Adipose tissue (tissue), 3 donors: ENCODE data around the gene PDGFC. TPM values are rescaled to one million over a fixed set of nuclear protein-coding genes. Genes with fewer than 3 reads are reported as not detected.

Source experiments
- H3K27ac ChIP-seq: one replicate; pipeline ENCODE4 v1.5.1; 2013; ENCODE audit warnings: low read depth, low read length
- WGBS, 3 donors: extraction: QIAGEN DNeasy Blood & Tissue Kit; methylation state at CpG; one replicate each; pipeline ENCODE4 v1.1.7; 2013; 5-methylcytosine and 5-hydroxymethylcytosine counted together
- polyA plus RNA-seq, 3 donors: library from polyadenylated mRNA; stranded (reverse); fragments of 200-250 nt; gene quantifications; one replicate each; pipeline ENCODE4 v1.2.3, GENCODE V29; 2013
- donor health status: healthy with polysubstance abuse.
- donor health status: Bipolar disorder and iron deficiency.
- donor health status: healthy.

The PDGFC gene
- polyA plus RNA-seq, 3 donors: 4.4 to 17.2 (median 6.5) TPM

- no peak overlapping the region for H3K27ac ChIP-seq
- 75 to 92% (median 80%) methylated on average over 4 of the region's 4 CpGs for WGBS, 3 donors
These were observed 192.6 kb downstream of the PDGFC start for GRCh38 chr4:156779042-156779441.

DNA sequence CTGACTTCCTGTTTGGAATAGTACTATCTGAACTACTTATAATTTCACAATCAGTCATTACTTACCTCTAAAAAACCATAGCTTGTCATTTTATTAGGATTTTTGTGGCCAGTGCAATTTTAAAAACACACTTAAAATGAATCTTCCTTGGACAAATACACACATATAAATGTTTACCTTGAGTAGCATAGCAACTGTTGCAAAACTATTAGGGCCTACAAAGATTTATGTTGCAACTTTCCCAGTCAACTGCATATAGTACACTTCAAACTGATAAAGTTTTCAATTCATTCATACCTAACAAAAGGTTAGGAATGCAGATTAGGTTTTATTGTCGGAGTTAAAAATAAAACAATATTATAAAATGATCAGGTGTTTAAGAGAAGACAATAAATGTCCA lies 193.0 kb downstream of the PDGFC start:
- no peak overlapping the region for H3K27ac ChIP-seq
- 70 to 80% (median 71%) methylated on average over 1 of the region's 1 CpG for WGBS, 3 donors

GRCh38 chr4:156778093-156778492 lies 193.5 kb downstream of the PDGFC start:
- WGBS, 3 donors: 53 to 92% (median 58%) methylated on average over 1 of the region's 1 CpG
- H3K27ac ChIP-seq: no peak overlapping the region

- 22 to 67% (median 26%) methylated on average over 1 of the region's 1 CpG for WGBS, 3 donors
- no peak overlapping the region for H3K27ac ChIP-seq
These were observed 195.8 kb downstream of the PDGFC start for GRCh38 chr4:156775813-156776212.

- no peak overlapping the region for H3K27ac ChIP-seq
- 63 to 65% (median 64%) methylated on average over 4 of the region's 4 CpGs for WGBS, 3 donors
These were observed 197.2 kb downstream of the PDGFC start for GRCh38 chr4:156774422-156774821.

GRCh38 chr4:156773648-156774357 lies 197.8 kb downstream of the PDGFC start:
- WGBS, 3 donors: 79 to 85% (median 83%) methylated on average over 4 of the region's 4 CpGs
- no peak overlapping the region for H3K27ac ChIP-seq

DNA sequence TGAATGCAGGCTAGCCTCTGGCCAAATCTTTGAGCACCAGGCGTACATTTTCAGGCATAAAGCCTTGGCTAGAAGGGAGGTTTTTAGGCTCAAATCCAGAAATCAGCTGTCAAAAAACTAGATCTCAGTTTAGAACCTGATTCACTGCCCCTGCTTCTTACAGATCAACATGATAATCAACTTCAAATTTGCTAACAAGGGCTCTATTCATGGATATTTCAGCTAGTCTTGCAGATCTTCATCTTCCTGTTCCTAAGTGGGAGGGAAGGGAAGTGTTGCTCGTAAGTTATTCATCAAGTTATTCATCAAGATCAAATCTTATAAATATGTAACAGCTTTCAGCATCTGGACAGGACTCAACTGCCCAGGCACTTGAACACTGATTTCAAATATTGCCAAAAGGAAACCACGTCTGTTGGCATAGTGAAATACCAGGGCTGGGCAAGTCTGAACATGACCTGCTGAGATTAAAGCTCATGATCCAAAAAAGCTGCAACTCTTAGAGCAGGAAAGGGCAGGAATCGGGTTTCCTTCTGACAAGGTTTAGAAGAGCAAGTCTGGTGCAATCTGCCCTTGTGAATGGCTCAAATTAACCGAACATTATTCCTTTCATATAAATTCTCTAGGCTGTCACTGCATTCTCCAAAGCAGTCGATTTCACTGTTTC lies 200.3 kb downstream of the PDGFC start:
- no peak overlapping the region for H3K27ac ChIP-seq
- 29 to 54% (median 34%) methylated on average over 6 of the region's 6 CpGs for WGBS, 3 donors

DNA sequence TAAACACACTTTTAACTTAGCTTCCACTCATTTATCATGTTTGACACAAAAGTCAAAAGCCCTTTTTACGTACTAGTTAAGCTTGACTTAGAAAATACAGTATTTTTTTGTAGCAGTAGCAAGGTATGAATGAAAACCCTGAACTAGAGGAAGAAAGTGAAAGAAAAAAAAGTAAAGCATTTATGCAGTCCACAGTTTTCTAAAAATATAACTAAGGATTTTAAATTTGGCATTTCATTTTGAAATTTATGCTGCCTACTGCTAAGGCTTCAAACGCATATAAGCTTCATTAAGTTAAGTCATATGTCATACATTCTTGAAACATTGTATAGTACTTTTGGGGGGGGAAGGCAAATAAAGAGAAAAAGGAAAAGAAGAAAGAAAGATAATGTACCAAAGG lies 201.5 kb downstream of the PDGFC start:
- no peak overlapping the region for H3K27ac ChIP-seq

GRCh38 chr4:156767911-156768415 lies 203.6 kb downstream of the PDGFC start:
- H3K27ac ChIP-seq: no peak overlapping the region
- 76 to 83% (median 81%) methylated on average over 5 of the region's 5 CpGs for WGBS, 3 donors

More for the DNA sequence above, 201.5 kb downstream of the PDGFC start:
- 80 to 90% (median 89%) methylated on average over 2 of the region's 2 CpGs for WGBS, 3 donors

DNA sequence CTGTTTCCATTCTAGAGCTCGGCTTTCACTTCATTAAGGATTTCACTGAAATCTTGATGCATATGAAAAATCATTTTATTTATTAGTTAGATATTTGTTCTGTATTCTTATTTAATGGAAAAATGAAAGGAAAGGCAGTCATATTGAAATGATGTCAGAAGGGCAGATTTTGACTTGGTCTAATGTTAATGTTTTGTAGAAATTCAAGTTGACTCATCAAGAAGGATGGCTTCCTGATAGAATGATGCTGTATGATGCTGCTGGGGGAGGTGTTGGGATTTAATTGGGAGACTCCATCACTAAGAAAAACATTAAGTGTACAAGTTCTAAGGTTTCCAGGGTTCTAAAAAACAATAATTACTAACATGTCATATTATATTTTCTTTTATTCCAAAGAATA lies 204.8 kb downstream of the PDGFC start:
- WGBS, 3 donors: 91 to 100% (median 96%) methylated on average over 1 of the region's 1 CpG

DNA sequence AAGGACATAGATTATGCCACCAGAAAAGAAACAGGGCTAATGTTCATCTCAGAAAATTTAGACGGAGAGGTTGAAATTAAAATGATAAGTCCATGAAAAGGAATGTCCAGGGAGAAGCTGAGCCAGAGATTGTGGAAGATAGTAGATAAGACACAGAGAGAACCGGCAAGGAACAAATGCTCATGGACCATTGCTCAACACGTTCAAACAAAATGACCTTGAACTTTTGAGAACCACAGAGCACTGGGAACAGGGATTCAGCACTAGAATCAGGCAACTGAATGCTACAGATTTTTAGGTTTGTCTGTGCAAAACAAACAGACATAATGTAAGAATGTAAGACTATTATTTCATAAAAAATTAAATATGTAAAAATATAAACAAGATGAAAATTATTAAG lies 206.3 kb downstream of the PDGFC start:
- H3K27ac ChIP-seq: no peak overlapping the region
- WGBS, 3 donors: 39 to 76% (median 74%) methylated on average over 3 of the region's 3 CpGs

More for the DNA sequence above, 204.8 kb downstream of the PDGFC start:
- H3K27ac ChIP-seq: no peak overlapping the region

- 68 to 81% (median 73%) methylated on average over 2 of the region's 2 CpGs for WGBS, 3 donors
- H3K27ac ChIP-seq: no peak overlapping the region
These were observed 206.8 kb downstream of the PDGFC start for GRCh38 chr4:156764846-156765245.

DNA sequence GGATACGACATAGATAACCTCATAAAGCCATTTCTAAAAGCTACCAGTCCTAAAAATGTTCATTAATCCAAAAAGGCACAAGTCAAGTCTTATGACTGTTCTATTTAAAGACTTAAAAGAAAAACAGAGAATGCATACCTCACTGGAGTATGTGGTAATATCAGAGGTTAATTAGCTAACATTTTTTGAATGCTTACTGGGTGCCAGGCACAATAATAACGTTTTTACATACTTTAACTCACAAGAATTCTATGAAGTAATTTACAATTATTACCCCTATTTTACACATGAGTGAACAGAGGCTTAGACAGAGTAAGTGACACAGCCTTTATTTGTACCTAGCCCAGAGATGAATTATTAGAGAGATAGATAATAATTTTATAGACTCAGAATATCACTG lies 207.5 kb downstream of the PDGFC start:
- no peak overlapping the region for H3K27ac ChIP-seq
- WGBS, 3 donors: 49 to 64% (median 55%) methylated on average over 2 of the region's 2 CpGs

GRCh38 chr4:156763511-156763910 lies 208.1 kb downstream of the PDGFC start:
- H3K27ac ChIP-seq: no peak overlapping the region
- 40 to 88% (median 83%) methylated on average over 2 of the region's 2 CpGs for WGBS, 3 donors

GRCh38 chr4:156762851-156763250 lies 208.7 kb downstream of the PDGFC start:
- H3K27ac ChIP-seq: no peak overlapping the region
- 81 to 89% (median 83%) methylated on average over 8 of the region's 8 CpGs for WGBS, 3 donors

GRCh38 chr4:156756118-156756517 lies 215.5 kb downstream of the PDGFC start:
- H3K27ac ChIP-seq: no peak overlapping the region

GRCh38 chr4:156754832-156755570 lies 216.6 kb downstream of the PDGFC start:
- H3K27ac ChIP-seq: no peak overlapping the region
- 70 to 79% (median 78%) methylated on average over 5 of the region's 5 CpGs for WGBS, 3 donors

DNA sequence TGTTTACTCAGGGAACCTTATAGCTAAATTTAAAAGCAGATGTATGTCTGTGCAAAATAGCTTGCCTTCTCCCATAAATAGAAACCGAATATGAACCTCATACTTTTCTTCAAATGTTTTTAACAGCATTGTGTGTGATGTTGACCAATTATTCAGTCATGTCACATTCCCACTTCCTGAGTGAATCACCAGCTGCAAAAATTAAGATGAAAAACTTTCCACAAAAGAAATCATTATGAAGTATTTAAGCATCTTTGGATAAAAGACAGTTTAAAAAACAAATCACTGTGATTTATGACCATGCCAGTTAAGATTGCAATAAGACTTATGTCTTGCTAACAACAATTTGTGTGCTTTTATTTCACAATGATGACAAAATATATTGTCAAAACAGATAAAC lies 220.1 kb downstream of the PDGFC start:
- no peak overlapping the region for H3K27ac ChIP-seq
- 51 to 64% (median 61%) methylated on average over 1 of the region's 1 CpG for WGBS, 3 donors
